C4-2B (cell line): ENCODE data around the gene CPNE1.

ENCODE experiments used
- CTCF ChIP-seq: fragments of 450-650 bp; conservative IDR thresholded peaks from 2 replicates; pipeline ENCODE4 v1.5.1; 2017; ENCODE audit warnings: mild to moderate bottlenecking
- ZFX ChIP-seq: fragments of 450-650 bp; IDR thresholded peaks from 2 replicates; pipeline ENCODE4 v1.6.1; 2017

GRCh38 chr20:35664466-35665206 is at the start of gene CPNE1, which contains the start of gene RBM12:
- no peak for TF ChIP-seq CTCF
- TF ChIP-seq ZFX, result peak; percentile 97
